ENCODE data around the gene SLC51B.

GRCh38 chr15:65089206-65089824 lies 44.1 kb downstream of the SLC51B start:
- TF ChIP-seq CTCF (IDR thresholded peaks at IDR 0.05) = no peak
- TF ChIP-seq MXI1 (IDR thresholded peaks at IDR 0.05; ENCODE audit: low read depth, low read length) = no peak
- no peak for TF ChIP-seq RCOR1 (IDR thresholded peaks at IDR 0.05; ENCODE audit: low read length)
- no peak for TF ChIP-seq EP300 (IDR thresholded peaks at IDR 0.05; ENCODE audit: borderline replicate concordance in 1 of 2, low read depth in 1 of 2, low read length in 1 of 2)
- TF ChIP-seq FOXJ3 (CRISPR knock-in tag; IDR thresholded peaks at IDR 0.05) = no peak
- TF ChIP-seq NRF1 (IDR thresholded peaks at IDR 0.05; ENCODE audit: low read depth, low read length) = no peak
- TF ChIP-seq TAF1 (IDR thresholded peaks at IDR 0.05; ENCODE audit: borderline replicate concordance, low read depth, low read length) = no peak
- TF ChIP-seq NFIC (IDR thresholded peaks at IDR 0.05; ENCODE audit: borderline replicate concordance) = no peak
- TF ChIP-seq POLR2AphosphoS5 (IDR thresholded peaks at IDR 0.05; ENCODE audit: low read depth, low read length) = no peak
- no peak for TF ChIP-seq MAX (IDR thresholded peaks at IDR 0.05; ENCODE audit: low read depth)
- TF ChIP-seq ELF1 (IDR thresholded peaks at IDR 0.05) = no peak
- TF ChIP-seq SMC3 (IDR thresholded peaks at IDR 0.05; ENCODE audit: low read depth, low read length) = no peak

Data from SK-N-SH (cell line).